ENCODE measurements around the gene PLXNA2.
A peak's percentile ranks its signal among the peaks of the same experiment; 100 is the strongest.

PLXNA2 gene

GRCh38 chr1:208154040-208154439 is 90.1 kb downstream of the PLXNA2 start:
- TF ChIP-seq, protein P1, sequence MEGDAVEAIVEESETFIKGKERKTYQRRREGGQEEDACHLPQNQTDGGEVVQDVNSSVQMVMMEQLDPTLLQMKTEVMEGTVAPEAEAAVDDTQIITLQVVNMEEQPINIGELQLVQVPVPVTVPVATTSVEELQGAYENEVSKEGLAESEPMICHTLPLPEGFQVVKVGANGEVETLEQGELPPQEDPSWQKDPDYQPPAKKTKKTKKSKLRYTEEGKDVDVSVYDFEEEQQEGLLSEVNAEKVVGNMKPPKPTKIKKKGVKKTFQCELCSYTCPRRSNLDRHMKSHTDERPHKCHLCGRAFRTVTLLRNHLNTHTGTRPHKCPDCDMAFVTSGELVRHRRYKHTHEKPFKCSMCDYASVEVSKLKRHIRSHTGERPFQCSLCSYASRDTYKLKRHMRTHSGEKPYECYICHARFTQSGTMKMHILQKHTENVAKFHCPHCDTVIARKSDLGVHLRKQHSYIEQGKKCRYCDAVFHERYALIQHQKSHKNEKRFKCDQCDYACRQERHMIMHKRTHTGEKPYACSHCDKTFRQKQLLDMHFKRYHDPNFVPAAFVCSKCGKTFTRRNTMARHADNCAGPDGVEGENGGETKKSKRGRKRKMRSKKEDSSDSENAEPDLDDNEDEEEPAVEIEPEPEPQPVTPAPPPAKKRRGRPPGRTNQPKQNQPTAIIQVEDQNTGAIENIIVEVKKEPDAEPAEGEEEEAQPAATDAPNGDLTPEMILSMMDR (IDR thresholded peaks at IDR 0.05; ENCODE audit: low read depth, low read length): no peak
- TF ChIP-seq EZH2phosphoT487 (IDR thresholded peaks at IDR 0.05; ENCODE audit: low read depth): no peak
- no peaks in the 10 kb centered on the region for H3K9me3 ChIP-seq (ENCODE audit: insufficient read depth, low read length)
- H3K4me1 ChIP-seq (ENCODE audit: low read length): peaks cover 30% of the 10 kb centered on the region
- no peak overlapping the region for H2AFZ ChIP-seq (ENCODE audit: low read depth, low read length)
- no peak overlapping the region for H3K4me3 ChIP-seq (ENCODE audit: low read length)
- H3K27ac ChIP-seq (ENCODE audit: low read length): no peak overlapping the region
- H3K79me2 ChIP-seq (ENCODE audit: low read length): no peaks in the 10 kb centered on the region
- no peak overlapping the region for H3K9ac ChIP-seq (ENCODE audit: low read length)
- H3K4me2 ChIP-seq (ENCODE audit: low read length): 0 out of 2 replicates have a peak overlapping the region, but pooled peaks have one; percentile 25
- H3K36me3 ChIP-seq (replicated peaks; ENCODE audit: low read depth, low read length): no peaks in the 10 kb centered on the region
- no peaks in the 10 kb centered on the region for H4K20me1 ChIP-seq (ENCODE audit: insufficient read depth, low read length)
- no peaks in the 10 kb centered on the region for H3K27me3 ChIP-seq (ENCODE audit: low read depth, low read length)

- no peak overlapping the region for H3K4me3 ChIP-seq (ENCODE audit: low read length)
- H3K27me3 ChIP-seq (ENCODE audit: low read depth, low read length): no peaks in the 10 kb centered on the region
- no peak overlapping the region for H3K4me2 ChIP-seq (ENCODE audit: low read length)
Observed at GRCh38 chr1:208153386-208153785, 90.8 kb downstream of the PLXNA2 start.

DNA sequence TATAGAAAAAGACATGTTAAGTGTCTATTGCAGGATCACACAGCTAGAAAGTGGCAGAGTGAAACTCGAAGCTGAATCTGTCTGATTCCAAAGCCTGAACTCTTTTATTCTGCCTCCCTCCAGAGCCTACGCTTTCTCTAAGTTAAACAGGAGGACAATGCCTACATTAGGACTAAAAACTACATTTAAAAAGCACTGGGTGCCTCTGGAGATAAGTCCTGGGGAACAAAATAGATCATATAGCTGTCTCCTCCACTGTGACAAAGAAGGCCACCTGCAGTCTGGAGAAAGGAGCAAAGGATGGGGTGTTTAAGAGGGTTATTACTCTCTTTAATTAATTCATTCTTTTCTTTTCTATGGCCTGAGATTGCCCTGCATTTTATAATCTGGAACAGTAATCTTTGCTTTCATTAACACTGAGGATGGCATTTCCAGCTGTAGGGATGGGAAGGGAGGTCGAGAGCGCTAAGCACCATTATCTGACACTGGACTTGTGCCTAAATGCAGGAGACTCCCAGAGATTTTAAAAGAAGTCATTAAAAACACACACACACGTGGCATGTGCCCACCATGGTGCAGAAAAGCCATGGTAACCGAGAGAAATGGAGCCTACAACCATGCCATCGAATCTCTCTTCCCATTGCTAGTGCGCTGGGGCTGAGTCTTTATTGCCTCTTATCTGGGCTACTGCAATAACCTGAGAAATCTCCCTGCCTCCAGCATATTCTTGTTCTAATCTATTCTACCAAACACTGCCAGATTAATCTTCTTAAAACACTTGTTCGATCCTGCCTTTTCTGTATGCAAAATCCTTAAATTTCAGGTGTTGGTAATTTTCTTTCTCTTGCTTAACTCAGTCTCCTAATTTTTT is 92.2 kb downstream of the PLXNA2 start:
- Histone ChIP-seq H2AFZ (ENCODE audit: low read depth, low read length) (no peak overlapping the region), H4K20me1 (ENCODE audit: insufficient read depth, low read length) (no peaks in the 10 kb centered on the region), H3K36me3 (replicated peaks; ENCODE audit: low read depth, low read length) (no peaks in the 10 kb centered on the region), H3K4me2 (ENCODE audit: low read length) (no peak overlapping the region), H3K4me3 (ENCODE audit: low read length) (no peak overlapping the region), H3K79me2 (ENCODE audit: low read length) (no peaks in the 10 kb centered on the region), H3K27ac (ENCODE audit: low read length) (no peak overlapping the region), H3K9me3 (ENCODE audit: insufficient read depth, low read length) (no peaks in the 10 kb centered on the region), H3K27me3 (ENCODE audit: low read depth, low read length) (no peaks in the 10 kb centered on the region), H3K9ac (ENCODE audit: low read length) (no peak overlapping the region), H3K4me1 (ENCODE audit: low read length) (peaks cover 15% of the 10 kb centered on the region)
- TF ChIP-seq, protein P1 (IDR thresholded peaks at IDR 0.05; ENCODE audit: low read depth, low read length): no peak
- TF ChIP-seq EZH2phosphoT487 (IDR thresholded peaks at IDR 0.05; ENCODE audit: low read depth): no peak

More at GRCh38 chr1:208153386-208153785, 90.8 kb downstream of the PLXNA2 start:
- Histone ChIP-seq H2AFZ (ENCODE audit: low read depth, low read length) (no peak overlapping the region), H3K9me3 (ENCODE audit: insufficient read depth, low read length) (no peaks in the 10 kb centered on the region), H3K79me2 (ENCODE audit: low read length) (no peaks in the 10 kb centered on the region), H3K9ac (ENCODE audit: low read length) (no peak overlapping the region), H3K27ac (ENCODE audit: low read length) (no peak overlapping the region), H3K4me1 (ENCODE audit: low read length) (peaks cover 23% of the 10 kb centered on the region), H4K20me1 (ENCODE audit: insufficient read depth, low read length) (no peaks in the 10 kb centered on the region), H3K36me3 (replicated peaks; ENCODE audit: low read depth, low read length) (no peaks in the 10 kb centered on the region)
- TF ChIP-seq, protein P1 (IDR thresholded peaks at IDR 0.05; ENCODE audit: low read depth, low read length): no peak
- no peak for TF ChIP-seq EZH2phosphoT487 (IDR thresholded peaks at IDR 0.05; ENCODE audit: low read depth)

GRCh38 chr1:208150833-208151458 is 93.2 kb downstream of the PLXNA2 start:
- Histone ChIP-seq H3K36me3 (replicated peaks; ENCODE audit: low read depth, low read length) (no peaks in the 10 kb centered on the region), H3K79me2 (ENCODE audit: low read length) (no peaks in the 10 kb centered on the region), H2AFZ (ENCODE audit: low read depth, low read length) (no peak overlapping the region), H3K27me3 (ENCODE audit: low read depth, low read length) (no peaks in the 10 kb centered on the region), H3K27ac (ENCODE audit: low read length) (no peak overlapping the region), H3K9ac (ENCODE audit: low read length) (no peak overlapping the region), H4K20me1 (ENCODE audit: insufficient read depth, low read length) (no peaks in the 10 kb centered on the region), H3K9me3 (ENCODE audit: insufficient read depth, low read length) (no peaks in the 10 kb centered on the region), H3K4me3 (ENCODE audit: low read length) (no peak overlapping the region), H3K4me1 (ENCODE audit: low read length) (peaks cover 11% of the 10 kb centered on the region), H3K4me2 (ENCODE audit: low read length) (no peak overlapping the region)
- TF ChIP-seq, protein P1 (IDR thresholded peaks at IDR 0.05; ENCODE audit: low read depth, low read length): no peak
- no peak for TF ChIP-seq EZH2phosphoT487 (IDR thresholded peaks at IDR 0.05; ENCODE audit: low read depth)
